ENCODE results near the gene ARF3.
A peak's percentile ranks its signal among the peaks of the same experiment; 100 is the strongest.

The ARF3 gene

GRCh38 chr12:48957141-48958048 lies at the start of gene ARF3:
Gene ARF3 (minus strand): TSS chr12:48957487. CDS start chr12:48941095, 16,392 bp downstream.
- peak; percentile 82 for DNase-seq

GRCh38 chr12:49000346-49000745 lies 43.1 kb upstream of the ARF3 start:
- DNase-seq: no peak

- DNase-seq: no peak
Measured at GRCh38 chr12:48999371-49000131, 42.3 kb upstream of the ARF3 start, which contains the start of gene DDN. Gene DDN (minus strand): TSS chr12:48999375. CDS start chr12:48999287, 88 bp downstream.

GRCh38 chr12:48998497-48999353 lies 41.4 kb upstream of the ARF3 start:
- no peak for DNase-seq

GRCh38 chr12:48997719-48998496 lies 40.6 kb upstream of the ARF3 start:
- no peak for DNase-seq

- DNase-seq: no peak
Measured at GRCh38 chr12:48996794-48997718, 39.8 kb upstream of the ARF3 start.

GRCh38 chr12:48995086-48995879 lies 38.0 kb upstream of the ARF3 start:
- DNase-seq: no peak

- no peak for DNase-seq
Measured at GRCh38 chr12:48994224-48995085, 37.2 kb upstream of the ARF3 start.

GRCh38 chr12:48993787-48994186 lies 36.5 kb upstream of the ARF3 start:
- DNase-seq: no peak

- DNase-seq: no peak
Measured at GRCh38 chr12:48991247-48992050, 34.2 kb upstream of the ARF3 start.

- no peak for DNase-seq
Measured at GRCh38 chr12:48990552-48990951, 33.3 kb upstream of the ARF3 start.

GRCh38 chr12:48988030-48988649 lies 30.9 kb upstream of the ARF3 start:
- DNase-seq: no peak

GRCh38 chr12:48986720-48987291 lies 29.5 kb upstream of the ARF3 start:
- no peak for DNase-seq

- DNase-seq: no peak
Measured at GRCh38 chr12:48985901-48986300, 28.6 kb upstream of the ARF3 start.

- no peak for DNase-seq
Measured at GRCh38 chr12:48985475-48985897, 28.2 kb upstream of the ARF3 start.

- DNase-seq: no peak
Measured at GRCh38 chr12:48982397-48983080, 25.3 kb upstream of the ARF3 start.

- no peak for DNase-seq
Measured at GRCh38 chr12:48981757-48982157, 24.5 kb upstream of the ARF3 start.
